NT2/D1 (cell line): Measurements from ENCODE around the gene PLPP4.

ENCODE experiments used
- DNase-seq: peaks from one replicate; pipeline ENCODE4 v3.0.0-alpha.2; 2011; ENCODE audit warnings: low read depth, low spot score
- H3K27me3 ChIP-seq: 2 replicates; pipeline ENCODE4 v1.6.0; 2011; ENCODE audit warnings: mild to moderate bottlenecking; ENCODE audit not compliant: insufficient read length, insufficient read depth
- H3K36me3 ChIP-seq: 2 replicates; pipeline ENCODE4 v1.6.1; 2011; ENCODE audit warnings: mild to moderate bottlenecking, low read length, mixed read lengths; ENCODE audit not compliant: insufficient read depth, insufficient read length
- H3K4me1 ChIP-seq: 2 replicates; pipeline ENCODE4 v1.5.1; 2011; ENCODE audit not compliant: insufficient read depth, insufficient read length
- H3K4me3 ChIP-seq: 2 replicates; pipeline ENCODE4 v1.5.1; 2011; ENCODE audit warnings: low read depth; ENCODE audit not compliant: insufficient read length
- H3K9ac ChIP-seq: 2 replicates; pipeline ENCODE4 v1.6.0; 2011; ENCODE audit warnings: low read depth; ENCODE audit not compliant: insufficient read length
- H3K9me3 ChIP-seq: 2 replicates; pipeline ENCODE4 v1.5.1; 2011; ENCODE audit warnings: mild to moderate bottlenecking, low read length; ENCODE audit not compliant: insufficient read depth
- SUZ12 ChIP-seq: IDR thresholded peaks from 2 replicates; pipeline ENCODE4 v1.6.1; 2011; ENCODE audit not compliant: insufficient read length, insufficient read depth; ENCODE audit errors: extremely low read depth
- YY1 ChIP-seq: IDR thresholded peaks from 2 replicates; pipeline ENCODE4 v1.6.1; 2011; ENCODE audit not compliant: insufficient read length, insufficient read depth
- ZNF274 ChIP-seq: IDR thresholded peaks from 2 replicates; pipeline ENCODE4 v1.6.1; 2011; ENCODE audit warnings: mild to moderate bottlenecking, low read depth, low read length

Gene PLPP4

DNA sequence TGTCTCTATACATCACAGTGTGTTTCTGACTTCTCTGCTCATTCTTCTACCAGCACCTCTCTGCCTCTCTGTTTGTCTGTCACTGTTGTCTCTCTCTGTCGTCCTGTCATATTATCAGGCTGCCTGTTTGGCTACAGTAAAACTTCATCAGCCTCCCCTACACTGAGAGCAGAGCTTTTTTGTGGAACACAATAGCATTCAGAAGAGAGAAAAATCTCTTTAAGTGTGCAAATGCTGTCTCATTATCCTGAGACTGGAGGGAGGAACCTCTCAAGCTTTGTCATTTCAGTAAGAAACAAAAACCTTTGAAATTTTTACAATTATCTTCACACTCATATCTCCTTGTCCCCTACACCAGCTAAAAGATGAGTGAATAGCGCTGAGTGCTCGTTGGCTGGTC, 148.4 kb downstream of the PLPP4 start:
- DNase-seq, result no peak
- Histone ChIP-seq H3K27me3 (no peaks in the 10 kb centered on the region), H3K4me3 (no peak overlapping the region), H3K9ac (no peak overlapping the region), H3K9me3 (peaks cover 10% of the 10 kb centered on the region; the same call in 1 of the 2 replicates), H3K36me3 (no peaks in the 10 kb centered on the region), H3K4me1 (no peaks in the 10 kb centered on the region)
- no peak for TF ChIP-seq ZNF274
- TF ChIP-seq YY1, result no peak
- no peak for TF ChIP-seq SUZ12

DNA sequence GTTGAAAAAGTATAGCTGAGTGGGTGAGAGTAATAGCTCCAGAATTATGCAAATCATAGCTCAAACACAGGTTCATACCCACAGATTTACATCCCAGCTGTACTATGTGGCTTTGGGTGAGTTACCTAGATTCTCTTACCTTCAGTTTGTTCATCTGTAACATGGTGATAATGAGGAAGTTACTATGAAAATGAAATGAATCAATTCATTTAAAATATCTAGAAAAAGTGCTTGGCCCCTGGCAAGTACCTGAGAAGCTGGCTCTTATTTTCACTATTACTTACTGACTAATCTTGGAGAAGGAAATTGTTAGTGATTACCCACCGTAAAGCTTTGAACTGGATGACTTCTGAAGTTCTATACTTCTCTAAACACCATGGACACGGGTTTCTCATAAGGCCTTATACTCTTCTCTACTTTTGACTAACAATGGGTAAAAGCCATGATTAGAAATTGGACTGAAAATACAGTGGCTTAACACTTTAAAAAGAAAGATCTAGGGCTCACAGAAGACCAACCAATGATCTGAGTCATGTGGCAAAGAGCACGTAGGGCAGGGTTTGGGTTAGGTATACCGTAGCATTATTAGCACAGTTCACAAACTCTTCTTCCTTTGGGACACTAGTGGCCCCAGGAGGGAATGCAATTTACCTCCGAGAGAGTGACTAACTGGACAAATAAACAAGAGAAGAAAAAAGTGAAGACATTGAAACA, 149.2 kb downstream of the PLPP4 start:
- no peak overlapping the region for H3K9ac ChIP-seq
- H3K27me3 ChIP-seq, result no peaks in the 10 kb centered on the region
- TF ChIP-seq SUZ12 (no peak), YY1 (no peak), ZNF274 (no peak)

DNA sequence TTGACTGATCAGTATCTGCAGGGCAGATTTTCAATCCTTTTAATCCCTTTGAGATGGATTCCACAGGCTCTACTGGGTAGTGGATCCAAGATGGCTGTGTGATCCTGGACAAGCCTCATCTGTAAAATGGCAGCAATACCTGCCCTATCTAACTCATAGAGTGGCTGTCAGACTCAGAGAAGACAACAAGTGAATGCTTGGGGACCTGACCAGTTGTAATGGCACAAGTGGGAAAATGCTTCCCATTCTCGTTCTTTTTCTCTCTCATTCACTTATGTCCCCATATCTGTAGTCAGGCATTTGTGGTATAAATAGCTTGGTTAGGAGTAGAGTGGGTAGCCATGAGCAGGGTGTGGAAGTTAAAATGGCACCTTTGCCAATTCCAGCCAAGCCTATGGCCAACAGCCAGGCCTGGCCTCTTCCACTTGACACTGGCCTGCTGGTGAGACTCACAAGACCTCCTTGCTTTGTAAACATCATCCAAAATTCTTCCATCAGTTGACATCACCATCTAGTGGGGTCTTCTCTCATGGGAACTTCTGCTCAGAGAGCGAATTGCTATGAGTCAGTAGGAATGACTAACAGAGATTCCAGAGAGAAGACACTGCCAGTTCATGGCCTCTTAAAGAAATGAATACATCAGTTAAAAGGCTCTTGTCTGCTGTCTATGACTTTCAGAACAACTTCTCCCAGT, 150.1 kb downstream of the PLPP4 start:
- peaks cover 10% of the 10 kb centered on the region; the same call in 1 of the 2 replicates for H3K9me3 ChIP-seq
- no peak for DNase-seq
- H3K4me3 ChIP-seq, result no peak overlapping the region
- TF ChIP-seq YY1 (no peak), ZNF274 (no peak)
- H3K9ac ChIP-seq, result no peak overlapping the region
- no peaks in the 10 kb centered on the region for H3K27me3 ChIP-seq
- no peaks in the 10 kb centered on the region for H3K4me1 ChIP-seq
- H3K36me3 ChIP-seq, result no peaks in the 10 kb centered on the region

More for the DNA sequence above, 149.2 kb downstream of the PLPP4 start:
- H3K4me1 ChIP-seq, result no peaks in the 10 kb centered on the region
- no peak for DNase-seq
- H3K4me3 ChIP-seq, result no peak overlapping the region
- H3K9me3 ChIP-seq, result peaks cover 10% of the 10 kb centered on the region; the same call in 1 of the 2 replicates
- no peaks in the 10 kb centered on the region for H3K36me3 ChIP-seq

DNA sequence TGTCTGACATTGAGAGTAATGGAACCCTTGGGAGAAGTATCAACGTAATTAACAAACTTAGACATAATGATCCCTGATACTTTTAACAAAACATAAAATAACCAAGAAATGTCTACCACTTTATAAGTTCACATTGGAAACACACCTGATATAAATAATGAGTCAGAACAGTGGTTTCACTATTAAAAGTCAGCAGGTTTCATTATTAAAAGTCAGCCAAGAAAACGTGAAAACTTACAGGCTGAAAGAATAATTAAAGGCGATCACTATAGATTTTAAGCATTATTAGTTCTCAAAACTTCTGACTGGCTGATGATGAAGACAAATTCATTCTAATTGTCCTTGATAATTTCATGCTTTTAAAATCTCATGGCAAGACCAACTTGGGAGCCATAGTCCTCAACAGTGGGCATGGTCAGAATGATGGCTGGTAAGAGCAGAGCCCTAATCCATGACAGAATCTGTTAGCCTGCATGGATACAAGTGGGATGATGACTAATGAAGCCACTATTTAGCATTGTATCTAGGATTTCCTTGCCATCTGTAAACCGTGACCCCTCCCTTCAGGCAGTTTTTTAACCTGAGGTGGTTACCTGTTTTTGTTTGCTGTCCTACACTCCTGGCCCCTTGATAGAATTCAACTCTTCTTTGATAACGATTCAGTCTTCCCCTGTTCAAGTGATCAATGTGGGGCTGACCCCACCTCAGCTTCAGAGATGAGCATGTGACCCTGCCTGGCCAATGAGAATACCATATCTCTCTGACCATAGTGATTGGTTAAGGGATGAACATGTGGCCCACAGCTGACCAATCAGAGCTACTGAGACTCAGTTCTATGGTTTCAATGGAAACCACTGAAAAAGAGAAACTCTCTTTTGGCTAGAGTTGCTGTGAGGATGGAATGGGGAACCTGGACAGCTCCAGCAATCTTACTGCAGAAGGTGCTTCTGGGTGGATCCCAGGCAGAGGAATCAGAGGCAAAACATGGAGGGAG, 151.0 kb downstream of the PLPP4 start:
- no peak overlapping the region for H3K4me3 ChIP-seq
- peaks cover 6% of the 10 kb centered on the region; the same call in 1 of the 2 replicates for H3K9me3 ChIP-seq
- no peaks in the 10 kb centered on the region for H3K36me3 ChIP-seq
- H3K9ac ChIP-seq, result no peak overlapping the region
- H3K4me1 ChIP-seq, result no peaks in the 10 kb centered on the region
- no peak for DNase-seq
- H3K27me3 ChIP-seq, result no peaks in the 10 kb centered on the region
- no peak for TF ChIP-seq YY1
- no peak for TF ChIP-seq ZNF274
- TF ChIP-seq SUZ12, result no peak

DNA sequence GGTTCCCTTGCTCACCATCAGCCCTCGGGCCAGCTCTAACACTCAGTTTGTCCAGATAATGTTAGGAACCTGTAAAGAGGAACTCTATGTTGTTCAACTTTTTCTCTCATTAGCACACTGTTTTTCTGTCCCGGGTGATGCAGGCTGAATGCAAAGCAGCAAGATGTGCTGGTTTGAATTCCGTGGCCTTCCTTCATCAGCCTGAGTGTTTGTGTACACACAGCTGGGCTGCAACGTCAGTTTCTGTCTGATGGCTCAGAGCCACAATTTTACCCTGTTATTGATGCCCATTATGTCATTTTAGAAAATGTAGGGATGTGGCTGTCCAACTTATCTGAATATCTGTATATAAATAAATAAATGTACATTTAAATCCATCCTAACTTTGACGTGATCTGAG, 152.0 kb downstream of the PLPP4 start:
- no peak for TF ChIP-seq SUZ12
- no peak for TF ChIP-seq YY1
- TF ChIP-seq ZNF274, result no peak
- Histone ChIP-seq H3K4me1 (no peaks in the 10 kb centered on the region), H3K36me3 (no peaks in the 10 kb centered on the region), H3K9me3 (no peaks in the 10 kb centered on the region; the same call in 1 of the 2 replicates), H3K9ac (no peak overlapping the region), H3K27me3 (no peaks in the 10 kb centered on the region), H3K4me3 (no peak overlapping the region)
- DNase-seq, result no peak

DNA sequence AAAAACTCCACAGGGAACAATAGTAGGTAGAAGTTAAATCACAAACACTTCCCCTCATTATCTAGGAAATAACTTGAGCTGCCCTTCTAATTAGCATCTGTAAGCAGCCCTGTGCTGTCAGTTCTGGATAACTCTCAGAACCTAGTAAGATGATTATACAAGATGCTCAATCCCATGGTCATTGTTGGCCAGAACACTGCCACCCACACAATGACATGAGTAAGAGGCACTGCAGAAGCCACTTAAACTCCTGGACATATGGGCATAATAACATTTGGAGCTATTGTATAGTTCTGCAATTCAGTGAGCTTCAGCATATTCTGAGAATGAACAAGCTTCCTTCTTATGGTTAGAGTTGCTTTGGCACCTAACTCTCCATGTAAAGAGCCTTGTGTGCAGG, 153.8 kb downstream of the PLPP4 start:
- TF ChIP-seq SUZ12, result no peak
- TF ChIP-seq ZNF274, result no peak
- TF ChIP-seq YY1, result no peak
- no peak for DNase-seq
- H3K36me3 ChIP-seq, result no peaks in the 10 kb centered on the region
- no peak overlapping the region for H3K4me3 ChIP-seq
- H3K4me1 ChIP-seq, result no peaks in the 10 kb centered on the region
- H3K9me3 ChIP-seq, result peaks cover 1% of the 10 kb centered on the region
- no peaks in the 10 kb centered on the region for H3K27me3 ChIP-seq
- no peak overlapping the region for H3K9ac ChIP-seq
